H9 (cell line): ENCODE data around the gene CHRDL1. TPM values are rescaled to one million over a fixed set of nuclear protein-coding genes. Genes with fewer than 3 reads are reported as not detected.

Experiments used
- DNase-seq: peaks from one replicate; pipeline ENCODE4 v3.0.0-alpha.2; 2017
- H2AFZ ChIP-seq: one replicate; pipeline ENCODE4 v1.6.1; 2013; ENCODE audit warnings: mild to moderate bottlenecking, low read length, control low read depth, moderate library complexity
- H2AK5ac ChIP-seq: 2 replicates; pipeline ENCODE4 v1.6.1; 2013; ENCODE audit warnings: low read length, control low read depth, mixed read lengths; ENCODE audit not compliant: insufficient read length
- H2BK120ac ChIP-seq: one replicate; pipeline ENCODE4 v1.6.1; 2013; ENCODE audit warnings: low read depth, mild to moderate bottlenecking, low read length, control low read depth, inconsistent platforms; ENCODE audit not compliant: poor library complexity, severe bottlenecking
- H2BK12ac ChIP-seq: 2 replicates; pipeline ENCODE4 v1.6.1; 2013; ENCODE audit warnings: low read length, control low read depth, mixed read lengths, low read depth; ENCODE audit not compliant: insufficient read length
- H2BK15ac ChIP-seq: 2 replicates; pipeline ENCODE4 v1.6.1; 2013; ENCODE audit warnings: low read depth, low read length, control low read depth
- H2BK20ac ChIP-seq: one replicate; pipeline ENCODE4 v1.6.1; 2013; ENCODE audit warnings: low read depth, mild to moderate bottlenecking, low read length, control low read depth, inconsistent platforms; ENCODE audit not compliant: poor library complexity, severe bottlenecking
- H2BK5ac ChIP-seq: 2 replicates; pipeline ENCODE4 v1.6.1; 2013; ENCODE audit warnings: low read length, control low read depth, mixed read lengths; ENCODE audit not compliant: insufficient read length
- H3K14ac ChIP-seq: 2 replicates; pipeline ENCODE4 v1.6.1; 2013; ENCODE audit warnings: low read length, control low read depth; ENCODE audit not compliant: insufficient read depth
- H3K18ac ChIP-seq: 2 replicates; pipeline ENCODE4 v1.6.1; 2013; ENCODE audit warnings: low read depth, mild to moderate bottlenecking, mixed read lengths, low read length, control low read depth; ENCODE audit not compliant: insufficient read length
- H3K23ac ChIP-seq: 2 replicates; pipeline ENCODE4 v1.6.1; 2013; ENCODE audit warnings: low read length, control low read depth, mixed read lengths, low read depth; ENCODE audit not compliant: insufficient read length
- H3K23me2 ChIP-seq: 2 replicates; pipeline ENCODE4 v1.6.1; 2013; ENCODE audit warnings: low read depth, mild to moderate bottlenecking, mixed read lengths, low read length, control low read depth; ENCODE audit not compliant: insufficient read length, poor library complexity, severe bottlenecking
- H3K27ac ChIP-seq: 2 replicates; pipeline ENCODE4 v1.5.1; 2013; ENCODE audit warnings: low read length, control low read depth, mixed read lengths, low read depth; ENCODE audit not compliant: insufficient read length
- H3K27me3 ChIP-seq: 2 replicates; pipeline ENCODE4 v1.6.1; 2013; ENCODE audit warnings: low read length, control low read depth, inconsistent platforms; ENCODE audit not compliant: insufficient read depth
- H3K4ac ChIP-seq: 2 replicates; pipeline ENCODE4 v1.6.1; 2013; ENCODE audit warnings: low read depth, mild to moderate bottlenecking, control low read depth, inconsistent platforms, low read length, moderate library complexity
- H3K4me1 ChIP-seq: 2 replicates; pipeline ENCODE4 v1.6.1; 2013; ENCODE audit warnings: low read length, control low read depth, inconsistent platforms; ENCODE audit not compliant: insufficient read depth
- H3K4me2 ChIP-seq: 2 replicates; pipeline ENCODE4 v1.6.1; 2013; ENCODE audit warnings: low read length, control low read depth, mixed read lengths; ENCODE audit not compliant: insufficient read length, insufficient read depth
- H3K56ac ChIP-seq: 2 replicates; pipeline ENCODE4 v1.6.1; 2013; ENCODE audit warnings: low read depth, mild to moderate bottlenecking, mixed read lengths, low read length, control low read depth; ENCODE audit not compliant: insufficient read length
- H3K79me1 ChIP-seq: 2 replicates; pipeline ENCODE4 v1.6.1; 2013; ENCODE audit warnings: low read depth, mild to moderate bottlenecking, moderate library complexity, low read length, control low read depth, inconsistent platforms; ENCODE audit not compliant: insufficient read depth, poor library complexity, severe bottlenecking
- H3K79me2 ChIP-seq: 2 replicates; pipeline ENCODE4 v1.6.1; 2013; ENCODE audit warnings: low read length, control low read depth, inconsistent platforms; ENCODE audit not compliant: insufficient read depth
- H3K9ac ChIP-seq: 2 replicates; pipeline ENCODE4 v1.6.1; 2013; ENCODE audit warnings: low read length, control low read depth, mixed read lengths; ENCODE audit not compliant: insufficient read length; ENCODE audit errors: extremely low read depth
- H3K9me3 ChIP-seq: one replicate; pipeline ENCODE4 v1.6.1; 2013; ENCODE audit warnings: low read depth, low read length, inconsistent platforms; ENCODE audit not compliant: control insufficient read depth
- H3T11ph ChIP-seq: one replicate; pipeline ENCODE4 v1.6.1; 2013; ENCODE audit warnings: mild to moderate bottlenecking, low read length, control low read depth, inconsistent platforms
- H4K20me1 ChIP-seq: one replicate; pipeline ENCODE4 v1.6.1; 2013; ENCODE audit not compliant: control insufficient read depth, insufficient read length, insufficient read depth
- H4K5ac ChIP-seq: 2 replicates; pipeline ENCODE4 v1.6.1; 2013; ENCODE audit warnings: low read depth, mild to moderate bottlenecking, mixed read lengths, low read length, control low read depth; ENCODE audit not compliant: insufficient read length
- H4K8ac ChIP-seq: replicated peaks from 2 replicates; pipeline ENCODE4 v1.6.1; 2013; ENCODE audit warnings: low read length, control low read depth, mixed read lengths, low read depth; ENCODE audit not compliant: insufficient read length
- H4K91ac ChIP-seq: 2 replicates; pipeline ENCODE4 v1.6.1; 2013; ENCODE audit warnings: low read depth, mild to moderate bottlenecking, moderate library complexity, mixed read lengths, low read length, control low read depth; ENCODE audit not compliant: insufficient read length
- H3K27ac Mint-ChIP-seq, 3 experiments: 2 replicates in 2 of 3; 3 replicates in 1 of 3; pipeline ENCODE4 v1.8.0; 2020 to 2021; ENCODE audit warnings: mixed read lengths in 3 of 3, mild to moderate bottlenecking in 1 of 3, moderate library complexity in 1 of 3
- H3K27me3 Mint-ChIP-seq: 2 replicates; pipeline ENCODE4 v1.8.0; 2021; ENCODE audit warnings: low read depth, mild to moderate bottlenecking, moderate library complexity, mixed read lengths
- H3K36me3 Mint-ChIP-seq, 3 experiments: 2 replicates in 2 of 3; 3 replicates in 1 of 3; pipeline ENCODE4 v1.8.0; 2020 to 2021; ENCODE audit warnings: low read depth in 3 of 3, mixed read lengths in 3 of 3; ENCODE audit not compliant: insufficient read depth in 1 of 3
- H3K4me1 Mint-ChIP-seq, 2 experiments: 2 replicates each; pipeline ENCODE4 v1.8.0; 2020; ENCODE audit warnings: mixed read lengths in 2 of 2
- H3K4me3 Mint-ChIP-seq, 2 experiments: 2 replicates in 1 of 2; 3 replicates in 1 of 2; pipeline ENCODE4 v1.8.0; 2020 to 2021; ENCODE audit warnings: mild to moderate bottlenecking in 2 of 2, mixed read lengths in 2 of 2, moderate library complexity in 1 of 2
- H3K9me3 Mint-ChIP-seq, 2 experiments: 2 replicates in 1 of 2; 3 replicates in 1 of 2; pipeline ENCODE4 v1.8.0; 2020; ENCODE audit warnings: mild to moderate bottlenecking in 2 of 2, mixed read lengths in 2 of 2, moderate library complexity in 1 of 2
- WGBS: extraction: QIAGEN DNeasy Blood & Tissue Kit; methylation state at CpG from one replicate; pipeline ENCODE4 v1.1.7; 2013; ENCODE audit warnings: missing lambda C conversion rate, low lambda C conversion rate, mixed read lengths; ENCODE audit not compliant: insufficient read length; ENCODE audit errors: extremely low coverage; 5-methylcytosine and 5-hydroxymethylcytosine counted together
- total RNA-seq: library from RNA; stranded (reverse); gene quantifications from 2 replicates; pipeline ENCODE4 v1.2.1, GENCODE V29; 2021
- TF ChIP-seq, protein P1 (sequence below): fragments of 200-600 bp; sonication (generic); conservative IDR thresholded peaks from 3 replicates; pipeline ENCODE4 v1.8.0; 2021; ENCODE audit warnings: antibody characterized with exemption, mild to moderate bottlenecking

CHRDL1 gene
- total RNA-seq, 1 experiment from 2014 or later, result 11.8 TPM

GRCh38 chrX:110684653-110685052, 111.0 kb downstream of the CHRDL1 start:
- H3K18ac ChIP-seq, result no peak overlapping the region
- H2BK5ac ChIP-seq, result no peak overlapping the region
- no peak overlapping the region for H3K27ac Mint-ChIP-seq
- WGBS, result no CpG with 5 or more reads among the region's 3 CpGs
- no peak overlapping the region for H3K4me3 Mint-ChIP-seq
- H3K4ac ChIP-seq, result no peak overlapping the region
- no peak overlapping the region for H3K14ac ChIP-seq
- no peak overlapping the region for H4K91ac ChIP-seq
- no peak overlapping the region for H2BK20ac ChIP-seq
- H3K9me3 Mint-ChIP-seq, result no peaks in the 10 kb centered on the region
- H3K27ac ChIP-seq, result no peak overlapping the region
- no peak overlapping the region for H2BK12ac ChIP-seq
- H3K4me1 ChIP-seq, result peaks cover 17% of the 10 kb centered on the region
- no peak overlapping the region for H3K4me2 ChIP-seq
- no peak overlapping the region for H3K23ac ChIP-seq
- no peak overlapping the region for H2BK120ac ChIP-seq
- H3T11ph ChIP-seq, result no peak overlapping the region
- H3K27me3 ChIP-seq, result no peaks in the 10 kb centered on the region
- no peaks in the 10 kb centered on the region for H3K9me3 ChIP-seq
- no peaks in the 10 kb centered on the region for H3K79me2 ChIP-seq
- no peak overlapping the region for H4K5ac ChIP-seq
- H3K56ac ChIP-seq, result no peak overlapping the region
- H3K36me3 Mint-ChIP-seq, result peaks cover 0 to 3% (median 0%) of the 10 kb centered on the region in 3 experiments; a peak in 1 of 7 replicates
- H3K23me2 ChIP-seq, result no peaks in the 10 kb centered on the region
- TF ChIP-seq, protein P1, sequence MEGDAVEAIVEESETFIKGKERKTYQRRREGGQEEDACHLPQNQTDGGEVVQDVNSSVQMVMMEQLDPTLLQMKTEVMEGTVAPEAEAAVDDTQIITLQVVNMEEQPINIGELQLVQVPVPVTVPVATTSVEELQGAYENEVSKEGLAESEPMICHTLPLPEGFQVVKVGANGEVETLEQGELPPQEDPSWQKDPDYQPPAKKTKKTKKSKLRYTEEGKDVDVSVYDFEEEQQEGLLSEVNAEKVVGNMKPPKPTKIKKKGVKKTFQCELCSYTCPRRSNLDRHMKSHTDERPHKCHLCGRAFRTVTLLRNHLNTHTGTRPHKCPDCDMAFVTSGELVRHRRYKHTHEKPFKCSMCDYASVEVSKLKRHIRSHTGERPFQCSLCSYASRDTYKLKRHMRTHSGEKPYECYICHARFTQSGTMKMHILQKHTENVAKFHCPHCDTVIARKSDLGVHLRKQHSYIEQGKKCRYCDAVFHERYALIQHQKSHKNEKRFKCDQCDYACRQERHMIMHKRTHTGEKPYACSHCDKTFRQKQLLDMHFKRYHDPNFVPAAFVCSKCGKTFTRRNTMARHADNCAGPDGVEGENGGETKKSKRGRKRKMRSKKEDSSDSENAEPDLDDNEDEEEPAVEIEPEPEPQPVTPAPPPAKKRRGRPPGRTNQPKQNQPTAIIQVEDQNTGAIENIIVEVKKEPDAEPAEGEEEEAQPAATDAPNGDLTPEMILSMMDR, result no peak
- DNase-seq, result no peak
- H3K27me3 Mint-ChIP-seq, result no peaks in the 10 kb centered on the region
- H2BK15ac ChIP-seq, result no peak overlapping the region
- H4K8ac ChIP-seq, result no peak overlapping the region
- H2AK5ac ChIP-seq, result no peak overlapping the region
- no peaks in the 10 kb centered on the region for H3K79me1 ChIP-seq
- H3K4me1 Mint-ChIP-seq, result peaks cover 0 to 3% of the 10 kb centered on the region in 2 experiments; a peak in 2 of 4 replicates
- no peak overlapping the region for H3K9ac ChIP-seq
- no peaks in the 10 kb centered on the region for H4K20me1 ChIP-seq
- no peak overlapping the region for H2AFZ ChIP-seq
